HCT116 (cell line): ENCODE measurements around the gene CDKN1A.

Experiments used
- POLR2A ChIP-seq: IDR thresholded peaks from 2 replicates; pipeline ENCODE4 v1.7.0; 2011; ENCODE audit warnings: borderline replicate concordance; ENCODE audit not compliant: insufficient read depth, insufficient read length; ENCODE audit errors: extremely low read depth
- TCF7L2 ChIP-seq: IDR thresholded peaks from 2 replicates; pipeline ENCODE4 v1.7.0; 2011; ENCODE audit warnings: borderline replicate concordance, inconsistent platforms; ENCODE audit not compliant: insufficient read depth, insufficient read length; ENCODE audit errors: extremely low read depth
- YY1 ChIP-seq: IDR thresholded peaks from 2 replicates; pipeline ENCODE4 v1.6.1; 2011; ENCODE audit warnings: low read length, low read depth, moderate library complexity, mild to moderate bottlenecking; ENCODE audit not compliant: insufficient replicate concordance; ENCODE audit errors: extremely low read depth
- ZNF274 ChIP-seq: fragments of 200-500 bp; sonication (Bioruptor generic); IDR thresholded peaks from 2 replicates; pipeline ENCODE4 v1.6.1; 2014; ENCODE audit warnings: mild to moderate bottlenecking, low read depth, low read length, inconsistent platforms
- TF ChIP-seq, protein P1 (sequence below): IDR thresholded peaks from 2 replicates; pipeline ENCODE4 v1.6.1; 2011; ENCODE audit warnings: mild to moderate bottlenecking, low read length, moderate library complexity; ENCODE audit not compliant: insufficient replicate concordance; ENCODE audit errors: extremely low read depth
- TF ChIP-seq, protein P2 (sequence below), 3 experiments: fragments of 200-600 bp in 1 of 3; sonication (generic) in 1 of 3; IDR thresholded peaks in 2 of 3; conservative IDR thresholded peaks in 1 of 3; 2 replicates each; pipeline ENCODE4 v1.5.1; 2012 to 2017; ENCODE audit warnings: low read depth in 2 of 3, low read length in 2 of 3, antibody characterized with exemption in 1 of 3, borderline replicate concordance in 1 of 3, control low read depth in 1 of 3, mild to moderate bottlenecking in 1 of 3, mixed read lengths in 1 of 3, mixed run types in 1 of 3, moderate library complexity in 1 of 3; ENCODE audit not compliant: insufficient read depth in 1 of 3

DNA sequence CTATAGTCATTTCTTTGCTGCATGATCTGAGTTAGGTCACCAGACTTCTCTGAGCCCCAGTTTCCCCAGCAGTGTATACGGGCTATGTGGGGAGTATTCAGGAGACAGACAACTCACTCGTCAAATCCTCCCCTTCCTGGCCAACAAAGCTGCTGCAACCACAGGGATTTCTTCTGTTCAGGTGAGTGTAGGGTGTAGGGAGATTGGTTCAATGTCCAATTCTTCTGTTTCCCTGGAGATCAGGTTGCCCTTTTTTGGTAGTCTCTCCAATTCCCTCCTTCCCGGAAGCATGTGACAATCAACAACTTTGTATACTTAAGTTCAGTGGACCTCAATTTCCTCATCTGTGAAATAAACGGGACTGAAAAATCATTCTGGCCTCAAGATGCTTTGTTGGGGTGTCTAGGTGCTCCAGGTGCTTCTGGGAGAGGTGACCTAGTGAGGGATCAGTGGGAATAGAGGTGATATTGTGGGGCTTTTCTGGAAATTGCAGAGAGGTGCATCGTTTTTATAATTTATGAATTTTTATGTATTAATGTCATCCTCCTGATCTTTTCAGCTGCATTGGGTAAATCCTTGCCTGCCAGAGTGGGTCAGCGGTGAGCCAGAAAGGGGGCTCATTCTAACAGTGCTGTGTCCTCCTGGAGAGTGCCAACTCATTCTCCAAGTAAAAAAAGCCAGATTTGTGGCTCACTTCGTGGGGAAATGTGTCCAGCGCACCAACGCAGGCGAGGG, 594 bp upstream of the CDKN1A start:
- TF ChIP-seq ZNF274, result no peak
- TF ChIP-seq, protein P1, sequence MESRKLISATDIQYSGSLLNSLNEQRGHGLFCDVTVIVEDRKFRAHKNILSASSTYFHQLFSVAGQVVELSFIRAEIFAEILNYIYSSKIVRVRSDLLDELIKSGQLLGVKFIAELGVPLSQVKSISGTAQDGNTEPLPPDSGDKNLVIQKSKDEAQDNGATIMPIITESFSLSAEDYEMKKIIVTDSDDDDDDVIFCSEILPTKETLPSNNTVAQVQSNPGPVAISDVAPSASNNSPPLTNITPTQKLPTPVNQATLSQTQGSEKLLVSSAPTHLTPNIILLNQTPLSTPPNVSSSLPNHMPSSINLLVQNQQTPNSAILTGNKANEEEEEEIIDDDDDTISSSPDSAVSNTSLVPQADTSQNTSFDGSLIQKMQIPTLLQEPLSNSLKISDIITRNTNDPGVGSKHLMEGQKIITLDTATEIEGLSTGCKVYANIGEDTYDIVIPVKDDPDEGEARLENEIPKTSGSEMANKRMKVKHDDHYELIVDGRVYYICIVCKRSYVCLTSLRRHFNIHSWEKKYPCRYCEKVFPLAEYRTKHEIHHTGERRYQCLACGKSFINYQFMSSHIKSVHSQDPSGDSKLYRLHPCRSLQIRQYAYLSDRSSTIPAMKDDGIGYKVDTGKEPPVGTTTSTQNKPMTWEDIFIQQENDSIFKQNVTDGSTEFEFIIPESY, result no peak
- TF ChIP-seq POLR2A, result no peak
- TF ChIP-seq, protein P2, sequence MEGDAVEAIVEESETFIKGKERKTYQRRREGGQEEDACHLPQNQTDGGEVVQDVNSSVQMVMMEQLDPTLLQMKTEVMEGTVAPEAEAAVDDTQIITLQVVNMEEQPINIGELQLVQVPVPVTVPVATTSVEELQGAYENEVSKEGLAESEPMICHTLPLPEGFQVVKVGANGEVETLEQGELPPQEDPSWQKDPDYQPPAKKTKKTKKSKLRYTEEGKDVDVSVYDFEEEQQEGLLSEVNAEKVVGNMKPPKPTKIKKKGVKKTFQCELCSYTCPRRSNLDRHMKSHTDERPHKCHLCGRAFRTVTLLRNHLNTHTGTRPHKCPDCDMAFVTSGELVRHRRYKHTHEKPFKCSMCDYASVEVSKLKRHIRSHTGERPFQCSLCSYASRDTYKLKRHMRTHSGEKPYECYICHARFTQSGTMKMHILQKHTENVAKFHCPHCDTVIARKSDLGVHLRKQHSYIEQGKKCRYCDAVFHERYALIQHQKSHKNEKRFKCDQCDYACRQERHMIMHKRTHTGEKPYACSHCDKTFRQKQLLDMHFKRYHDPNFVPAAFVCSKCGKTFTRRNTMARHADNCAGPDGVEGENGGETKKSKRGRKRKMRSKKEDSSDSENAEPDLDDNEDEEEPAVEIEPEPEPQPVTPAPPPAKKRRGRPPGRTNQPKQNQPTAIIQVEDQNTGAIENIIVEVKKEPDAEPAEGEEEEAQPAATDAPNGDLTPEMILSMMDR (IDR thresholded peaks at IDR 0.05 in 2 of 3, conservative IDR thresholded peaks at IDR 0.05 in 1 of 3; ENCODE audit: borderline replicate concordance in 1 of 3, insufficient read depth in 1 of 3, low read depth in 2 of 3, low read length in 2 of 3), result no peak
- TF ChIP-seq TCF7L2, result no peak
- TF ChIP-seq YY1, result no peak
